Suprapubic skin (tissue), 4 donors: ENCODE results near the gene CBLIF. TPM values are rescaled to one million over a fixed set of nuclear protein-coding genes. Genes with fewer than 3 reads are reported as not detected.
"Not testable (repeated sequence)": the region's sequence is repeated elsewhere in the genome, so short reads cannot be mapped to it uniquely, and the experiment has no call there.

Experiments
- DNase-seq, 2 donors: peaks; one replicate each; pipeline ENCODE4 v3.0.0-alpha.2; 2019; ENCODE audit warnings: low spot score in 2 of 2
- H3K27ac ChIP-seq: fragments of 200-600 bp; sonication (generic); one replicate; pipeline ENCODE4 v1.5.1; 2019
- H3K27me3 ChIP-seq: fragments of 200-600 bp; sonication (generic); one replicate; pipeline ENCODE4 v1.5.1; 2019
- H3K36me3 ChIP-seq: fragments of 200-600 bp; sonication (generic); one replicate; pipeline ENCODE4 v1.5.1; 2019
- H3K4me1 ChIP-seq: fragments of 200-600 bp; sonication (generic); one replicate; pipeline ENCODE4 v1.5.1; 2019
- H3K4me3 ChIP-seq: fragments of 200-600 bp; sonication (generic); one replicate; pipeline ENCODE4 v1.5.1; 2019; ENCODE audit warnings: mild to moderate bottlenecking
- H3K9me3 ChIP-seq: fragments of 200-600 bp; sonication (generic); one replicate; pipeline ENCODE4 v1.5.1; 2019
- EP300 ChIP-seq: sonication (generic); formaldehyde crosslinking; IDR thresholded peaks from one replicate; pipeline ENCODE4 v1.6.1; 2017; ENCODE audit warnings: antibody characterized with exemption
- POLR2A ChIP-seq, 2 donors: fragments of 450-650 bp; IDR thresholded peaks; one replicate each; pipeline ENCODE4 v1.6.1; 2017; ENCODE audit warnings: antibody characterized with exemption in 2 of 2, mild to moderate bottlenecking in 2 of 2, moderate library complexity in 2 of 2
- POLR2AphosphoS5 ChIP-seq, 3 donors: sonication (generic); formaldehyde crosslinking; IDR thresholded peaks; one replicate each; pipeline ENCODE4 v1.6.1; 2017; ENCODE audit warnings: antibody characterized with exemption in 3 of 3
- WGBS: methylation state at CpG from one replicate; pipeline ENCODE4 v1.1.5; 2018; 5-methylcytosine and 5-hydroxymethylcytosine counted together
- total RNA-seq, 4 donors: library from RNA; depleted of rRNA; stranded (reverse); fragments of >200 nt; gene quantifications; one replicate each; pipeline ENCODE4 v1.1.0, GENCODE V29; 2016
- TF ChIP-seq, protein P1 (sequence below), 2 donors: fragments of 200-600 bp in 1 of 2; fragments of 450-650 bp in 1 of 2; sonication (generic) in 1 of 2; IDR thresholded peaks; one replicate each; pipeline ENCODE4 v1.5.1; 2016 to 2019; ENCODE audit warnings: antibody characterized with exemption in 2 of 2, mild to moderate bottlenecking in 1 of 2, moderate library complexity in 1 of 2

Gene CBLIF
- total RNA-seq, 4 donors from 2014 or later, result not detected

DNA sequence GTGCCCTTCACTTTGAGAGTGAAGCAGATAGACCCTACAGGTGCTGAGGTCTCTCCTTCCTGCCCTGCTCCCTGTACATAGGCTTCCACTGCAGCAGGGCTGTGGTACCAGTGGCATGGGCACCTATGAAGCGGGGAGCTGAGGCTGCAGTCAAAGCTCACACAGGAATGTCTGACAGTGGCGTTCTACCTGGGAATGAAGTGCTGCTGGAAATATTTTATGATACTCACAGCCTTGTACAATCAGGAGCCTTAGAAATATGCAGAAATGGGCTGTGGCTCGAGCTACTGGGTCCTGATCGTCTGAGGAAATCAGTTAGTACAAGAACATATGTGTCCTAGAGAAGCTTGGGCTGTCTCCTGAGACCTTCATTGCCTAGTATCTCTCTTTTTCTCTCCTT is 59.5 kb downstream of the CBLIF start:
- H3K27me3 ChIP-seq, result no peaks in the 10 kb centered on the region
- peaks cover 44% of the 10 kb centered on the region for H3K36me3 ChIP-seq
- no peak for DNase-seq
- no peak overlapping the region for H3K4me3 ChIP-seq
- H3K27ac ChIP-seq, result no peak overlapping the region
- TF ChIP-seq POLR2AphosphoS5 (IDR thresholded peaks at IDR 0.05) (no peak), EP300 (no peak), POLR2A (IDR thresholded peaks at IDR 0.05) (no peak)
- TF ChIP-seq, protein P1, sequence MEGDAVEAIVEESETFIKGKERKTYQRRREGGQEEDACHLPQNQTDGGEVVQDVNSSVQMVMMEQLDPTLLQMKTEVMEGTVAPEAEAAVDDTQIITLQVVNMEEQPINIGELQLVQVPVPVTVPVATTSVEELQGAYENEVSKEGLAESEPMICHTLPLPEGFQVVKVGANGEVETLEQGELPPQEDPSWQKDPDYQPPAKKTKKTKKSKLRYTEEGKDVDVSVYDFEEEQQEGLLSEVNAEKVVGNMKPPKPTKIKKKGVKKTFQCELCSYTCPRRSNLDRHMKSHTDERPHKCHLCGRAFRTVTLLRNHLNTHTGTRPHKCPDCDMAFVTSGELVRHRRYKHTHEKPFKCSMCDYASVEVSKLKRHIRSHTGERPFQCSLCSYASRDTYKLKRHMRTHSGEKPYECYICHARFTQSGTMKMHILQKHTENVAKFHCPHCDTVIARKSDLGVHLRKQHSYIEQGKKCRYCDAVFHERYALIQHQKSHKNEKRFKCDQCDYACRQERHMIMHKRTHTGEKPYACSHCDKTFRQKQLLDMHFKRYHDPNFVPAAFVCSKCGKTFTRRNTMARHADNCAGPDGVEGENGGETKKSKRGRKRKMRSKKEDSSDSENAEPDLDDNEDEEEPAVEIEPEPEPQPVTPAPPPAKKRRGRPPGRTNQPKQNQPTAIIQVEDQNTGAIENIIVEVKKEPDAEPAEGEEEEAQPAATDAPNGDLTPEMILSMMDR (IDR thresholded peaks at IDR 0.05), result no peak
- WGBS, result 83% methylated on average over 4 of the region's 4 CpGs
- H3K9me3 ChIP-seq, result no peaks in the 10 kb centered on the region
- peaks cover 18% of the 10 kb centered on the region for H3K4me1 ChIP-seq

DNA sequence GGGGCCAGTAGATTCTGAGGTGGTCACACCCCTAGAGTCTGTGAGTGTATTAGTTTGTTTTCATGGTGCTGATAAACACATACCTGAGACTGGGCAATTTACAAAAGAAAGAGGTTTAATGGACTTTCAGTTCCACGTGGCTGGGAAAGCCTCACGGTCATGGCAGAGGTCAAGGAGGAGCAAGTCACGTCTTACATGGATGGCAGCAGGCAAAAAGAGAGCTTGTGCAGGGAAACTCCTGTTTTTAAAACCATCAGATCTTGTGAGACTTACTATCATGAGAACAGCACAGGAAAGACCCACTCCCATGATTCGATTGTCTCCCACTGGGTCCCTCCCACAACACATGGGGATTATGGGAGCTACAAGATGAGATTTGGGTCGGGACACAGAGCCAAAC is 60.9 kb downstream of the CBLIF start:
- not testable (repeated sequence) for H3K4me3 ChIP-seq, H3K9me3 ChIP-seq, H3K27me3 ChIP-seq, H3K27ac ChIP-seq, DNase-seq
- peaks cover 37% of the 10 kb centered on the region for H3K36me3 ChIP-seq
- WGBS, result 87% methylated on average over 5 of the region's 5 CpGs
- peaks cover 18% of the 10 kb centered on the region for H3K4me1 ChIP-seq

DNA sequence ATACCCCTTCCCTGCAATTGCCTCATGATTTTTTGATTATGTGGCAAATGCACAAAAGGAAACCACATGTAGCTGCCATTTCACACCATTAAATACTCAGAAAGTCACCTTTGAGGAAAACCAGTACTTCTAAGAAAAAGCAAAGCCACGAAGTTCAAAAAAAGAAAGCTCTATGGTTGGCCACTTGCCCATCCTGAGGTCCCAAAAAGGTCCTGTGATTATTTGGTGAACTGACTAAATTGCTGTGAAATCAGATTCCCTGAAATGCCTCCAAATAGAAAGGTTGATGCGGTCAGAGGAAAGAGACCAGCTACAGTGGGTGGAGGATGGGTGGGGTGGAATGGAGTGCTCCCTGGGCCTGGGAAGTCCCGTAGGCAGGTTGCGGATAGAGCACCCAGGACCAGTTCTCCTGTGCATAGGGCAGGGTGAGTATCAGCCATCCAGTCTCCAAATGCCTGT is 61.6 kb downstream of the CBLIF start:
- no peak overlapping the region for H3K27ac ChIP-seq
- H3K4me1 ChIP-seq, result peaks cover 18% of the 10 kb centered on the region
- TF ChIP-seq, protein P1 (IDR thresholded peaks at IDR 0.05), result no peak
- TF ChIP-seq POLR2A (IDR thresholded peaks at IDR 0.05) (no peak), EP300 (no peak), POLR2AphosphoS5 (IDR thresholded peaks at IDR 0.05) (no peak)
- H3K36me3 ChIP-seq, result peaks cover 30% of the 10 kb centered on the region
- no peaks in the 10 kb centered on the region for H3K9me3 ChIP-seq
- H3K27me3 ChIP-seq, result no peaks in the 10 kb centered on the region
- no peak for DNase-seq
- WGBS, result 78% methylated on average over 4 of the region's 4 CpGs
- H3K4me3 ChIP-seq, result no peak overlapping the region

DNA sequence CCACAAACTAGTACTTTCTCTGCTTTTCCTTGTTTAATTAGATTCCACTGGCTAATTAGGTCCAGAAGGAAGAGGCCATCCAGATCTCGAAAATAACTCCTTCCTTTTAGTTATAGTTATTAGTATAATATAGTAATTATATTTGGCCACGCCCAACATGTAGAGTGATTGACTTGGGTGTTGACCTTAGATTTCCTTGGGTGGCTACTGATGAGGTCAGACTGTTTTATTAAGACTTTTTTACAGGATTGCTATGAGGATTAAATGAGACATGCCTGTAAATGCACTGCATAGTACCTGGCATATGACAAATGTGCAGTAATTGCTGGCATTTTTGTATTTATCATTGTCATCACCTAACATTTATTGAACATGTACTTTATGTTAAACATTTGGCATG is 63.2 kb downstream of the CBLIF start:
- H3K4me1 ChIP-seq, result peaks cover 8% of the 10 kb centered on the region
- no peak for TF ChIP-seq POLR2A (IDR thresholded peaks at IDR 0.05)
- TF ChIP-seq, protein P1 (IDR thresholded peaks at IDR 0.05), result no peak
- TF ChIP-seq EP300, result no peak
- TF ChIP-seq POLR2AphosphoS5 (IDR thresholded peaks at IDR 0.05), result no peak
- no peaks in the 10 kb centered on the region for H3K9me3 ChIP-seq
- H3K27me3 ChIP-seq, result no peaks in the 10 kb centered on the region
- H3K4me3 ChIP-seq, result no peak overlapping the region
- DNase-seq, result no peak
- 79% methylated on average over 2 of the region's 2 CpGs for WGBS
- H3K36me3 ChIP-seq, result peaks cover 17% of the 10 kb centered on the region
- H3K27ac ChIP-seq, result no peak overlapping the region

DNA sequence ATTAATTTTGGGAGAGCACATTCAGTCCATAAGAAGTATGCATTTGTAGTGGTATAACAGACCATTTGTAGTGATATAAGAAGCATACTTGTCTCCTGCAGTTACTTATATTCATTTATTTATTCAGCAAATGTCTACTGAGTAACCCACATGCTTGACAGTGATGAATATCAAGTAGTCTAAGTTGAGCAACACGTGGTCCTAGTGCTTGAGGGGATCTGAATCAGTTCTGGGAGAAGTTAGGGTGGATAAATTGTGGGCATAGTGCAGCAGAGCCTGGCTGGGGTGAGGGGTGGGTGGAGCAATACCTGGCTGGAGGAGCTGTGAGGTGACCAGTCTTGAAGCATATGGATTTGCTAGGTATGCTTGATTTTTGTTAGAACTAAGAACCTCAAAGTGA is 65.8 kb downstream of the CBLIF start:
- Histone ChIP-seq H3K4me1 (no peaks in the 10 kb centered on the region), H3K27ac (no peak overlapping the region), H3K4me3 (no peak overlapping the region), H3K27me3 (no peaks in the 10 kb centered on the region), H3K9me3 (no peaks in the 10 kb centered on the region), H3K36me3 (peaks cover 31% of the 10 kb centered on the region)
- DNase-seq, result no peak
- 22% methylated on average over 1 of the region's 1 CpG for WGBS
- no peak for TF ChIP-seq POLR2A (IDR thresholded peaks at IDR 0.05)
- TF ChIP-seq, protein P1 (IDR thresholded peaks at IDR 0.05), result no peak
- TF ChIP-seq EP300, result no peak
- TF ChIP-seq POLR2AphosphoS5 (IDR thresholded peaks at IDR 0.05), result no peak

Other genes with a start within 250 kb of the CBLIF start
- 10 to 100 TPM; 37.2 to 71.5 (median 49.6) TPM for gene OSBP, start 229.7 kb downstream of the CBLIF start, total RNA-seq
- gene PATL1, start 176.5 kb downstream of the CBLIF start, total RNA-seq, result 10 to 100 TPM; 14.3 to 23.2 (median 19.2) TPM
- gene OR10V1, start 131.7 kb downstream of the CBLIF start, total RNA-seq, result not detected
- 10 to 100 TPM; 24.1 to 48.2 (median 29.9) TPM for gene STX3, start 90.1 kb downstream of the CBLIF start, total RNA-seq
- gene MRPL16, start 34.7 kb downstream of the CBLIF start, total RNA-seq, result 10 to 100 TPM; 27.8 to 42.0 (median 32.4) TPM
- 1 to 10 TPM in 3 of 4 donors, under 1 TPM in 1; 0.76 to 5.3 (median 1.8) TPM for gene TCN1, start 21.0 kb upstream of the CBLIF start, total RNA-seq
- not detected for gene OOSP3, start 33.3 kb upstream of the CBLIF start, total RNA-seq
- gene OOSP1, start 92.9 kb upstream of the CBLIF start, total RNA-seq, result not detected
- not detected for gene OOSP4A, start 118.5 kb upstream of the CBLIF start, total RNA-seq
- not detected for gene OOSP4B, start 171.7 kb upstream of the CBLIF start, total RNA-seq
- not detected for gene OOSP2, start 194.9 kb upstream of the CBLIF start, total RNA-seq
- not detected for gene MS4A3, start 211.2 kb upstream of the CBLIF start, total RNA-seq
- 1 to 10 TPM in 2 of 4 donors, under 1 TPM in 1, not detected in 1; 0.32 to 1.5 (median 1.2) TPM for gene MS4A2, start 243.2 kb upstream of the CBLIF start, total RNA-seq